Endometrial microvascular endothelial cells (primary cell): Measurements from ENCODE around the gene PNPLA1. TPM values are rescaled to one million over a fixed set of nuclear protein-coding genes. Genes with fewer than 3 reads are reported as not detected.

Experiments
- in situ Hi-C: cut with HindIII; loops from 2 replicates; pipeline ENCODE4 v1.10.0; 2017; ENCODE audit warnings: low sequenced_read_pairs, low pct_unique_long_range_greater_than_20kb; ENCODE audit errors: inconsistent ontology term
- total RNA-seq: library from RNA; depleted of rRNA; stranded (reverse); fragments of >200 nt; gene quantifications from one replicate; pipeline ENCODE4 v1.2.3, GENCODE V29; 2015; ENCODE audit errors: inconsistent ontology term

PNPLA1 gene
- total RNA-seq, 1 donor from 2014 or later, result not detected

DNA sequence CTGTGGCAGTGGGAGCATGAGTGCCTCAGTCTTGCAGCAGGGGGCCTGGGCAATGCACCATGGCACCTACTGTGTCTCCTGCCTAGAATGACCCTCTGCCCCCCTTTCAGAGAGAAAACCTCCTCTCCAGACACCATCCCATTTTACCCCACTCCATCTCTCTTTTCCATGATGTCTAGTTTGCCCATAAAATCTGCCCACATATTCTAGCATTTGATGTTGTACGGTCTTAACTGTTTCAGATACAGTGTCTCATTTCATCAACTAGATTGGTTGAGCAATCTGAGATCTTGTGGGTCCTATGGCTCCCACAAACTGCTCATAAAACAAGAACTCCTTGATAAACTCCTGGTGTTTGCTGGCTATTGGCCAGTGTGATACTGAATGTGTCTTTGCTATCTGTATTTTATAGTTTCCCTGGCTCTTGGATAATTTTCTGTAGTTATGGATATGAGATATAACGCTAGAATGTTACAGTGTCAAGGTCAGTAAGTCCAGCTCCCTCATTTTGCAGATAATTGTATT, 8.1 kb downstream of the PNPLA1 start:
- in situ Hi-C loops, result no loop called here

DNA sequence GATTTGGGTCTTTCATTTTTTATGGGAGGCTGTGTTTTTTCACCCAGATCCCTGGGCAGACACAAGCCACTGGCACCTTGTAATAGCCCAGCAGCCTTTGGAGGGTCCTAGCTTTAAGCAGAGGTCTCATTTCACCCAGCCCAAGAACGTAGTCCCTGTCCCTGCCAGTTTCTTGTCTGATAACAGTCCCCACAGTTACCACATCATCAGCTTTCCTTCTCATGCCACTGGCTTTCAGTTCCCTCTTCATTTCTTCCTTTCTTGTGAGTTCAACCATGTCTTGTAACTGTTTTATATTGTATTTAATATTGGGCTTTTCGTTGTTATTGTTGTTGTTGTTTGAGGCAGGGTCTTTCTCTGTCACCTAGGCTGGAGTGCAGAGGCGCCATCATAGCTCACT, 10.6 kb downstream of the PNPLA1 start:
- in situ Hi-C loops, result no loop called here

- in situ Hi-C loops, result no loop called here
Measured at GRCh38 chr6:36280983-36281382, 11.1 kb downstream of the PNPLA1 start.

GRCh38 chr6:36283608-36284007, 13.7 kb downstream of the PNPLA1 start:
- in situ Hi-C loops, result no loop called here

DNA sequence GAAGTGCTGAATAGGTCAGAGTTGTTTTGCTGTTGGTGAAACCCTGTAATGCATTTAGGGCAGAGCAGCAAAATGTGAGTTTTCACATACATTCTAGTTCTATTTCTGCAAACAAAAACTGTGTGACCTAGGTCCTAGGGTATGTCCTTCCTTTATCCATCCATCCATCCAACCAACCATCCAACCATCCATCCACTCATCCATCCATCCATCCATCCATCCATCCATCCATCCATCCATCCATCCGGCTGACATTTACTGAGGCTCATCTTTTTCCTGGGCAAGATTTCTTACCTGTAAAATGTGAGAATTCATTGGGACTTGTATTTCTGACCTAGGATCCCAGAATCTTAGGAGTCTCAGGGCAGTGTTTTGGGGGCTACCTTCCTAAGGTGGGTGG, 14.5 kb downstream of the PNPLA1 start:
- in situ Hi-C loops, result no loop called here

- in situ Hi-C loops, result no loop called here
Measured at GRCh38 chr6:36285187-36285671, 15.4 kb downstream of the PNPLA1 start.

DNA sequence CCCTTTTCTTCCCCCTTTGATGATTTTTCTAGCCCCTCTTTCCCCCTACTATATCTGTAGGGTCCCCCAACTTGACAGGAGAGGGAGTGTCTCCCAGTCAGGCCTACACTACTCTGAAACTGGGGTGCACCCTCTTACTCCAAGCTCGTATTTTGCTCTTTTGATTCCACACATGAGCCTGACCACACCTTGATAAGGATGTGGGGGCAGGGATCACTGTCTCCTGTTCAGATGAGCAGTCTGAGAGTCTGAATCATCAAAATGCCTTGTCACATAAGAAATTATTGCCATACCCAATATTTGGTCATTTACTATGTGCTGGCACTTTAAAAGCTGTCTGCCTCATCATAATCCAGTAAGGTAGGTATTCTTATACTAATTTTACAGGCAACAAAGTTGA, 15.9 kb downstream of the PNPLA1 start:
- in situ Hi-C loops, result no loop called here

- in situ Hi-C loops, result no loop called here
Measured at GRCh38 chr6:36286858-36287257, 17.0 kb downstream of the PNPLA1 start.

- in situ Hi-C loops, result no loop called here
Measured at GRCh38 chr6:36289281-36289878, 19.5 kb downstream of the PNPLA1 start.

- in situ Hi-C loops, result no loop called here
Measured at GRCh38 chr6:36290668-36291620, 21.1 kb downstream of the PNPLA1 start.

GRCh38 chr6:36292170-36292569, 22.3 kb downstream of the PNPLA1 start:
- in situ Hi-C loops, result no loop called here

DNA sequence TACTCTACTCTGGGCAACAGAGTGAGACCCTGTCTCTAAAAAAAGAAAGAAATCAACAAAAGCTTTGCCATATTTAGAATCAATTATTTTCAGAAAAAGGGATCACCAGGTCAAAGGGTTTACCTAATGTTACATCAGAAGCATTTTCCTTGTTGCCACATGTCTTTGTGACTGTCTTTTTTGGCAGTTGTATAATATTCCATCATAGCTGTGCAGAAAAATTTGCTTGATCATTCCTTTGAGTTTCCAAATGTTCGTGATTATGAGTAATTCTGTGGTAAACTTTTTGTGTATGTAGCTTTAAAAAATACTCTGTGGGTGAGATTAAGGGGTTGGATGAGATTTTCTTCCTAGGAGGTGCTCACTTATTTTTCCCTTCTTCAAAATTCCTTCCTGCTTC, 26.4 kb downstream of the PNPLA1 start:
- in situ Hi-C loops, result no loop called here

GRCh38 chr6:36297051-36297450, 27.2 kb downstream of the PNPLA1 start:
- in situ Hi-C loops, result no loop called here

DNA sequence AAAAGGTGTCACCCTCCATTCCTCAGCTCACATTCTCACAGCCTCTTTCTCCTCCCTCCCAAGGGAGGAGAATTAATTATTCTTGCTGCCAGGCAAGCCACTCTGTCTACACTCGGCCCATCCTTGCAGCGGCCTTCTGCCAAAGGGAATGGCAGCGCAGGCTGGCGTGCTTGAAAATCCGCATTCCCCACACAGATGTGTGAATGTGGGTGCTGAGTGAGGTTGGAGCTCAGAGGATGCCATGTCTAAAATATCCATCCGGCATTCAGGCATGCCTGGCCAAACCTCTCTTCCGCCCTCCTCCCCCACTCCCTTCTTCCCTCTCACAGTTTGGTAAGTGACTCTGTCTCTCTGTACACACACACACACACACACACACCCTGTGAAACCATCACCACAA, 27.7 kb downstream of the PNPLA1 start:
- in situ Hi-C loops, result no loop called here

DNA sequence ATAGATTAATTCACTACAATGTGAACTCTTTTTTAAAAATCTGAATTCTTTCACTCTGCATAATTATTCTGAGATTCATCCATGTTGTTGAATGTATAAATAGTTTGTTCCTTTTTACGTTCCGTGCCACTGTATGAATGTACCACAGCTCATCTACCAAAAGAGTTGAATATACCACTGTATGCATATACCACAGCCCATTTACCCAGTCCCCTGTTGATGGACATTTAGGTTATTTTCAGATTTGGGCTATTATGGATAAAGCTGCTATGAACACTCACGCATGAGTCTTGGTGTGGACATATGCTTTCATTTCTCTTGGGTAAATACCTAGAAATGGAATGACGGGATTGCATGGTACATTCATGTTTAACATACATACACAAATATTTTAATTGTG, 28.2 kb downstream of the PNPLA1 start:
- in situ Hi-C loops, result no loop called here

DNA sequence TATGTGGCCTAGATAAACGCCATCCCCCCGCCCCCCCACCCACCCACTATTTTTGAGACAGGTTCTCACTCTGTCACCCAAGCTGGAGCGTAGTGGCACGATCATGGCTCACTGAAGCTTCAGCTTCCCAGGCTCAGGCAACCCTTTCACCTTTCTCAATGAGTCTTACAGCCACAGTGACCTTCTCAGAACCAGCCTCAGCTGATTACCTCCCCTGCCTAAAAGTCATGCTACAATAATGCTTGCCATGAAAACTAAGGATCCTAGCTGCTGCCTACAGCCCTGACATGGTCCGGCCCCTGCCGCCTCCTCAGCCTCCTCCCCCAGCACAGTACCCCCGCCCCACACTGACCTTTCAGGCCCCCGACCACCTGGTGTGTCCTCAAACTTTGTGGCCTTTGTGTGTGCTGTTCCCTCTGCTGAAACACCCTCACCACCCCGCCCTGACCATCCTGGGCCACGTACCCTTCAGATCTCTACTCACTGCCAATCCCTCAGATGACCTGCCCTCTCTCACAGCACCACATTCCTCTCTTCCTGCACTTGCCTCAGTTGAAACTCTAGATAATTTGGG, 31.3 kb downstream of the PNPLA1 start:
- in situ Hi-C loops, result no loop called here

- in situ Hi-C loops, result no loop called here
Measured at GRCh38 chr6:36301781-36302180, 31.9 kb downstream of the PNPLA1 start.

- in situ Hi-C loops, result no loop called here
Measured at GRCh38 chr6:36302227-36302976, 32.5 kb downstream of the PNPLA1 start.

DNA sequence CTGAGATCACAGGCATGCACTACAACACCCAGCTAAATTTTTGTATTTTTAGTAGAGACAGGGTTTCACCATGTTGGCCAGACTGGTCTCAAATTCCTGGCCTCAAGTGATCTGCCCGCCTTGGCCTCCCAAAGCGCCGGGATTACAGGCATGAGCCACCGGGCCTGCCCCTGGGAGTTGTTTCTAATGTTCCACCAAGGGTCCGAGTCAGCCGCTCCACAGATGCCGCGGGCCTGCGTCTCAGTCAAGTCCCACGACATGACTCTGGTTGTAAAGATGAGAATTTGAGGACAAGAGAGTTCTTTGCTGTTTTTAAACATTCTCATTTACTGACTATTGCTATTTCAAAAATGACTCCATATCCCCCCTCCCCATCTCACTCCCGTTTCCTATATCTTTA, 36.0 kb downstream of the PNPLA1 start:
- in situ Hi-C loops, result no loop called here
